HUES64 (cell line): ENCODE results near the gene ARL16.

Experiments
- H3K27ac ChIP-seq: 2 replicates; pipeline ENCODE4 v1.7.0; 2013; ENCODE audit warnings: low read depth, low read length, inconsistent platforms
- H3K27me3 ChIP-seq: 2 replicates; pipeline ENCODE4 v1.6.1; 2013; ENCODE audit warnings: mild to moderate bottlenecking, low read length; ENCODE audit not compliant: insufficient read depth
- H3K36me3 ChIP-seq: 2 replicates; pipeline ENCODE4 v1.6.1; 2013; ENCODE audit warnings: mild to moderate bottlenecking, low read length; ENCODE audit not compliant: insufficient read depth
- H3K4me1 ChIP-seq: 2 replicates; pipeline ENCODE4 v1.6.1; 2013; ENCODE audit warnings: mild to moderate bottlenecking, low read length, moderate library complexity; ENCODE audit not compliant: insufficient read depth
- H3K4me3 ChIP-seq: 2 replicates; pipeline ENCODE4 v1.5.1; 2013; ENCODE audit warnings: mild to moderate bottlenecking, low read length, moderate library complexity
- H3K9ac ChIP-seq: 2 replicates; pipeline ENCODE4 v1.6.1; 2013; ENCODE audit warnings: mild to moderate bottlenecking, low read depth, low read length
- H3K9me3 ChIP-seq: 2 replicates; pipeline ENCODE4 v1.6.1; 2013; ENCODE audit warnings: low read depth, low read length; ENCODE audit not compliant: insufficient read depth
- WGBS: fragments of 150-250, 120-280 bp; methylation state at CpG from one replicate; pipeline ENCODE4 v1.1.7; 2013; ENCODE audit warnings: missing lambda C conversion rate; 5-methylcytosine and 5-hydroxymethylcytosine counted together

ARL16 gene

GRCh38 chr17:81710514-81711308 lies 27.1 kb upstream of the ARL16 start:
- peaks cover 10% of the 10 kb centered on the region; the same call in 1 of the 2 replicates for H3K4me1 ChIP-seq
- peaks cover 23% of the 10 kb centered on the region for H3K36me3 ChIP-seq
- no peak overlapping the region for H3K27ac ChIP-seq
- H3K9ac ChIP-seq: peak overlapping the region; percentile 27
- WGBS: 8% methylated on average over 29 of the region's 29 CpGs
- H3K9me3 ChIP-seq: no peaks in the 10 kb centered on the region
- H3K4me3 ChIP-seq: peak overlapping the region; percentile 75
- H3K27me3 ChIP-seq: no peaks in the 10 kb centered on the region

- H3K27ac ChIP-seq: peak overlapping the region; percentile 46; the same call in 1 of the 2 replicates
- no peak overlapping the region for H3K4me3 ChIP-seq
- peaks cover 36% of the 10 kb centered on the region for H3K36me3 ChIP-seq
- no peak overlapping the region for H3K9ac ChIP-seq
- H3K9me3 ChIP-seq: no peaks in the 10 kb centered on the region
- peaks cover 10% of the 10 kb centered on the region; the same call in 1 of the 2 replicates for H3K4me1 ChIP-seq
- WGBS: 92% methylated on average over 17 of the region's 17 CpGs
- H3K27me3 ChIP-seq: no peaks in the 10 kb centered on the region
Observed at GRCh38 chr17:81708739-81709185, 25.2 kb upstream of the ARL16 start.

GRCh38 chr17:81707725-81708646 lies 24.4 kb upstream of the ARL16 start:
- H3K27me3 ChIP-seq: no peaks in the 10 kb centered on the region
- no peak overlapping the region for H3K4me3 ChIP-seq
- no peaks in the 10 kb centered on the region for H3K9me3 ChIP-seq
- H3K27ac ChIP-seq: no peak overlapping the region
- H3K36me3 ChIP-seq: peaks cover 36% of the 10 kb centered on the region
- peaks cover 7% of the 10 kb centered on the region; the same call in 1 of the 2 replicates for H3K4me1 ChIP-seq
- 95% methylated on average over 25 of the region's 25 CpGs for WGBS
- H3K9ac ChIP-seq: no peak overlapping the region

GRCh38 chr17:81706757-81707624 lies 23.4 kb upstream of the ARL16 start:
- Histone ChIP-seq H3K9ac (no peak overlapping the region), H3K9me3 (no peaks in the 10 kb centered on the region), H3K4me3 (no peak overlapping the region), H3K36me3 (peaks cover 36% of the 10 kb centered on the region), H3K27me3 (no peaks in the 10 kb centered on the region), H3K4me1 (peaks cover 4% of the 10 kb centered on the region; the same call in 1 of the 2 replicates), H3K27ac (no peak overlapping the region)
- WGBS: 95% methylated on average over 54 of the region's 54 CpGs

- peaks cover 44% of the 10 kb centered on the region for H3K36me3 ChIP-seq
- H3K9ac ChIP-seq: no peak overlapping the region
- peaks cover 4% of the 10 kb centered on the region; the same call in 1 of the 2 replicates for H3K4me1 ChIP-seq
- no peaks in the 10 kb centered on the region for H3K27me3 ChIP-seq
- no peak overlapping the region for H3K4me3 ChIP-seq
- no peak overlapping the region for H3K27ac ChIP-seq
- 96% methylated on average over 17 of the region's 17 CpGs for WGBS
- H3K9me3 ChIP-seq: no peaks in the 10 kb centered on the region
Observed at GRCh38 chr17:81706232-81706611, 22.6 kb upstream of the ARL16 start.

GRCh38 chr17:81705518-81706231 lies 22.1 kb upstream of the ARL16 start:
- no peaks in the 10 kb centered on the region for H3K27me3 ChIP-seq

GRCh38 chr17:81703747-81704654 lies 20.4 kb upstream of the ARL16 start:
- Histone ChIP-seq H3K27me3 (no peaks in the 10 kb centered on the region), H3K9ac (peak overlapping the region; percentile 99), H3K27ac (peak overlapping the region; percentile 77), H3K9me3 (no peaks in the 10 kb centered on the region), H3K36me3 (peaks cover 58% of the 10 kb centered on the region), H3K4me1 (no peaks in the 10 kb centered on the region), H3K4me3 (peak overlapping the region; percentile 98)
- 36% methylated on average over 27 of the region's 27 CpGs for WGBS

More at GRCh38 chr17:81705518-81706231, 22.1 kb upstream of the ARL16 start:
- no peaks in the 10 kb centered on the region for H3K9me3 ChIP-seq
- no peak overlapping the region for H3K9ac ChIP-seq
- WGBS: 95% methylated on average over 30 of the region's 30 CpGs
- peaks cover 50% of the 10 kb centered on the region for H3K36me3 ChIP-seq
- H3K4me3 ChIP-seq: no peak overlapping the region
- peaks cover 4% of the 10 kb centered on the region; the same call in 1 of the 2 replicates for H3K4me1 ChIP-seq
- no peak overlapping the region for H3K27ac ChIP-seq

GRCh38 chr17:81702934-81703746 lies 19.5 kb upstream of the ARL16 start, which contains the start of gene MRPL12:
Gene MRPL12 (plus strand): TSS chr17:81703367. CDS start chr17:81703502, 135 bp downstream.
- H3K36me3 ChIP-seq: peaks cover 66% of the 10 kb centered on the region

More at GRCh38 chr17:81702934-81703746, 19.5 kb upstream of the ARL16 start, which contains the start of gene MRPL12:
- Histone ChIP-seq H3K27me3 (no peaks in the 10 kb centered on the region), H3K9ac (peak within 1 kb of the TSS; percentile 99), H3K4me1 (no peaks in the 10 kb centered on the region), H3K9me3 (no peaks in the 10 kb centered on the region), H3K27ac (peak within 1 kb of the TSS; percentile 94), H3K4me3 (peak within 1 kb of the TSS; percentile 98)
- WGBS: under 1% methylated on average over 102 of the region's 102 CpGs
